Measurements from ENCODE around the gene SNX25. TPM values are rescaled to one million over a fixed set of nuclear protein-coding genes. Genes with fewer than 3 reads are reported as not detected.

Gene SNX25
- total RNA-seq, 4 donors from 2014 or later: 36.9 to 71.3 (median 42.7) TPM

DNA sequence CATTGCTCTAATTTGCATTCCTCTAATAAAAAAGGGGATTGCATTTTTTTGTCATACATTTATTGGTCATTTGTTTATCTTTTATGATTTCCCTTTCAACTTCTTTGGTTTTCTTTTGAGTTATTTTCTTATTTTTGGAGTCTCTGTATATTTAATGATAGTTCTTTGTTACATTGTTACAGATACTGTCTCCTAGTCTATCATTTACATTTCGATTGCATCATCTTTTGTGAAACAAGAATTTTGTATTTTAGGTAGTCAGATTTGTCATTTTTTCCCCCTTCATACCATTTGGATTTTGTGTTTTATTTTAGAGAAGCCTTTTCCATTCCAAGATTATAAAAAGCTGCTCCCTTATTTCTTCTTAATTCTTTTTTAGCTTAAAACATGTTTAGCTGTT is 37.1 kb downstream of the SNX25 start:
- Histone ChIP-seq H3K4me1 (peaks cover 2 to 11% of the 10 kb centered on the region in 2 donors), H3K27ac (no peak overlapping the region), H3K27me3 (no peaks in the 10 kb centered on the region), H3K4me3 (replicated peaks in 1 of 3) (no peak overlapping the region), H3K9me3 (no peaks in the 10 kb centered on the region), H3K36me3 (no peaks in the 10 kb centered on the region)
- no peak for DNase-seq
- intact Hi-C loops (cut with DNase I): no loop called here
- TF ChIP-seq, protein P1, sequence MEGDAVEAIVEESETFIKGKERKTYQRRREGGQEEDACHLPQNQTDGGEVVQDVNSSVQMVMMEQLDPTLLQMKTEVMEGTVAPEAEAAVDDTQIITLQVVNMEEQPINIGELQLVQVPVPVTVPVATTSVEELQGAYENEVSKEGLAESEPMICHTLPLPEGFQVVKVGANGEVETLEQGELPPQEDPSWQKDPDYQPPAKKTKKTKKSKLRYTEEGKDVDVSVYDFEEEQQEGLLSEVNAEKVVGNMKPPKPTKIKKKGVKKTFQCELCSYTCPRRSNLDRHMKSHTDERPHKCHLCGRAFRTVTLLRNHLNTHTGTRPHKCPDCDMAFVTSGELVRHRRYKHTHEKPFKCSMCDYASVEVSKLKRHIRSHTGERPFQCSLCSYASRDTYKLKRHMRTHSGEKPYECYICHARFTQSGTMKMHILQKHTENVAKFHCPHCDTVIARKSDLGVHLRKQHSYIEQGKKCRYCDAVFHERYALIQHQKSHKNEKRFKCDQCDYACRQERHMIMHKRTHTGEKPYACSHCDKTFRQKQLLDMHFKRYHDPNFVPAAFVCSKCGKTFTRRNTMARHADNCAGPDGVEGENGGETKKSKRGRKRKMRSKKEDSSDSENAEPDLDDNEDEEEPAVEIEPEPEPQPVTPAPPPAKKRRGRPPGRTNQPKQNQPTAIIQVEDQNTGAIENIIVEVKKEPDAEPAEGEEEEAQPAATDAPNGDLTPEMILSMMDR (IDR thresholded peaks at IDR 0.05): no peak
- WGBS, 2 donors: 83 to 89% methylated on average over 1 of the region's 1 CpG

DNA sequence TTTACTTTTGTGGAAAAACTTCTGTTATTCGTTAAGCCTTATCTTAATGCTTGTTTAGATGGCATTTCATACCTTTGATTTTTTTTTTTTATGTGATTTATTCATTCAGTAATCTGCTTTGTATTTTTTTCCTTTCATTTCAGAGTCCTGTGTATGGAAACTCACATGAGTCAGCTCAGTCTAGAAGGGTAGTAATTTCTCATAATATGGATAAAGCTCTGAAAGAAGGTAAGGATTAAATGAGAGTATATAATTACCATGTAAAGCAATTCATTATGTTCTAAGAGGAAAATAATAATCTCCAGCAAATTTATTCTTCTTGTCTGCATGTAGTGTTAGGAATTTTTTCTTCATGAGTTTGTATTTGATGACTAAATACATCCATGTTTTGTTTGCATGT is 37.8 kb downstream of the SNX25 start:
- 80 to 82% methylated on average over 1 of the region's 1 CpG for WGBS, 2 donors
- Histone ChIP-seq H3K4me3 (replicated peaks in 1 of 3) (no peak overlapping the region), H3K4me1 (peaks cover 9 to 18% of the 10 kb centered on the region in 2 donors), H3K27ac (no peak overlapping the region), H3K27me3 (no peaks in the 10 kb centered on the region), H3K9me3 (no peaks in the 10 kb centered on the region), H3K36me3 (no peaks in the 10 kb centered on the region)
- TF ChIP-seq, protein P1 (IDR thresholded peaks at IDR 0.05): no peak
- intact Hi-C loops (cut with DNase I): no loop called here
- DNase-seq: no peak

DNA sequence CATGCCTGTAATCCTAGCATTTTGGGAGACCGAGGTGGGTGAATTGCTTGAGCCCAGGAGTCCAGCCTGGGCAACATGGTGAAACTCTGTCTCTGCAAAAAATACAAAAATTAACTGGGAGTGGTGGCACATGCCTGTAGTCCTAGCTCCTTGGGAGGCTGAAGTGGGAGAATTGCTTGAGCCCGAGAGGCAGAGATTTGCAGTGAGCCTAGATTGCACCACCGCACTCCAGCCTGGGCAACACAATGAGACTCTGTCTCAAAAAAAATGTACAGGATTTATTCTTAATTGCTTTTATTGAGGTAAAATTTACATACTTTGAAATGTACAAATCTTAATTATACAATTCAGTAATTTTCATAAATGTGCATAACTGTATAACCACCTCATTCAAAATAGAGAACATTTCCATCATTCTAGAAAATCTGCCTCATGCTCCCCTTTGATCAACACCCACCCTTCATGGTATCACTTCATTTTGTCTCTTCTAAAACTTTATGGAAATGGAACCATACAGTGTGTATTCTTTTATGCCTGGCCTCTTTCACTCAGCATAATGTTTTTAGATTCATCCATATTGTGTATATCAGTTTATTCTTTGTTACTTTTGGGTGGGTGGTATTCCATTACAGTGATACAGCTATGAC is 39.1 kb downstream of the SNX25 start:
- TF ChIP-seq, protein P1 (IDR thresholded peaks at IDR 0.05): no peak
- no peak for TF ChIP-seq POLR2A (IDR thresholded peaks at IDR 0.05)
- Histone ChIP-seq H3K36me3 (no peaks in the 10 kb centered on the region), H3K4me3 (replicated peaks in 1 of 3) (no peak overlapping the region), H3K9me3 (no peaks in the 10 kb centered on the region), H3K27ac (no peak overlapping the region), H3K27me3 (no peaks in the 10 kb centered on the region), H3K4me1 (peaks cover 16 to 29% of the 10 kb centered on the region in 2 donors)
- intact Hi-C loops (cut with DNase I): no loop called here
- DNase-seq: no peak
- WGBS, 2 donors: 92 to 100% methylated on average over 3 of the region's 3 CpGs

DNA sequence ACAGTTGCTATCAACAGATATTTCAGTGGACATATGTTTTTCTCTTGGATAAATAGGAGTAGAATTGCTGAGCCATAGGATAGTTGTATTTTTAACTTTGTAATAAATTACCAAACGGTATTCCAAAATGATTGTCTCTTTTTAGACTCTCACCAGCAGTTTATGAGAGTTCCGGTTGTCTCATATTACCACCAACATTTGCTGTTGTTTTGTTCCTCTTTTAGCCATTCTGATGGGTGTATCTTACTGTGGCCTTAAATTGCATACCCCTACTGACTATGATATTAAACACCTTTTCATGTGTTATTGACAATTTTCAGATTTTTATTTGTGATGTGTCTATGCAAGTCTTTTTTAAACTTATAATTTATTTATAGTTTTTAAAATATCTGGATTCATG is 39.7 kb downstream of the SNX25 start:
- H3K4me3 ChIP-seq (replicated peaks in 1 of 3): no peak overlapping the region
- DNase-seq: no peak
- TF ChIP-seq POLR2A (IDR thresholded peaks at IDR 0.05): no peak
- TF ChIP-seq, protein P1 (IDR thresholded peaks at IDR 0.05): no peak
- no peaks in the 10 kb centered on the region for H3K9me3 ChIP-seq
- H3K36me3 ChIP-seq: no peaks in the 10 kb centered on the region
- no peak overlapping the region for H3K27ac ChIP-seq
- WGBS, 2 donors: 90 to 93% methylated on average over 2 of the region's 2 CpGs
- intact Hi-C loops (cut with DNase I): no loop called here
- no peaks in the 10 kb centered on the region for H3K27me3 ChIP-seq
- peaks cover 16 to 35% of the 10 kb centered on the region in 2 donors for H3K4me1 ChIP-seq

DNA sequence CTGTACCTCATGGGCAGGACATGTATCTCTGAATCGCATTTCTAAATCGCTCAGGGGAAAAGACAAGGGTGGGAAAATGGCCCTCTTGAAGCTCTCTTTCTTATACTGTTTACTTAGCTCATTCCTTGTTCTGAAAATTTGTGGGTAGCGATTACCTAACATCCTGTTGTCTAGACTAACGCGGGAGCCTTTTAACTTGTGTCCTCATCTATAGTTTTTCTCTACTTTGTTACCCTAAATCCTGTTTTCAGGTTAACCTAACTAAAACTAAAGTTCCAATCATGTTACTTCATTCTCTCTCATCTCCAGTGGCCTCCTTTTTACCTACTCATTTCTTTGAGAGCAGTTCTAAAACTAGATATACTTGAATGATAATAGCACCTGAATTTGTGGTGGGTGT is 45.0 kb downstream of the SNX25 start:
- TF ChIP-seq, protein P1 (IDR thresholded peaks at IDR 0.05): no peak
- no peak for TF ChIP-seq POLR2A (IDR thresholded peaks at IDR 0.05)
- no peaks in the 10 kb centered on the region for H3K27me3 ChIP-seq
- no peak overlapping the region for H3K4me3 ChIP-seq (replicated peaks in 1 of 3)
- H3K9me3 ChIP-seq: no peaks in the 10 kb centered on the region
- intact Hi-C loops (cut with DNase I): no loop called here
- peaks cover 30 to 43% of the 10 kb centered on the region in 2 donors for H3K4me1 ChIP-seq
- H3K27ac ChIP-seq: peak overlapping the region in 2 of 3 donors; percentile 20 to 24
- 33 to 41% methylated on average over 5 of the region's 5 CpGs for WGBS, 2 donors
- H3K36me3 ChIP-seq: no peaks in the 10 kb centered on the region
- no peak for DNase-seq
